Prostate gland (tissue), 2 donors: ENCODE results near the gene GNB5. TPM values are rescaled to one million over a fixed set of nuclear protein-coding genes. Genes with fewer than 3 reads are reported as not detected.
A peak's percentile ranks its signal among the peaks of the same experiment; 100 is the strongest.

Experiments
- DNase-seq: peaks from one replicate; pipeline ENCODE4 v3.0.0-alpha.2; 2019; ENCODE audit warnings: low spot score
- H3K27ac ChIP-seq, 2 donors: fragments of 200-600 bp; sonication (generic); 2 replicates each; pipeline ENCODE4 v1.5.1; 2017 to 2019
- H3K27me3 ChIP-seq: fragments of 200-600 bp; sonication (generic); replicated peaks from 2 replicates; pipeline ENCODE4 v1.5.1; 2019; ENCODE audit not compliant: insufficient read depth
- H3K36me3 ChIP-seq, 2 donors: fragments of 200-600 bp; sonication (generic); 1 replicate in 1 of 2; 2 replicates in 1 of 2; pipeline versions ENCODE4 v1.5.1 to v1.8.1; 2017 to 2019
- H3K4me1 ChIP-seq: fragments of 200-600 bp; sonication (generic); replicated peaks from 2 replicates; pipeline ENCODE4 v1.5.1; 2019
- H3K4me3 ChIP-seq, 2 donors: fragments of 200-600 bp; sonication (generic); 2 replicates each; pipeline ENCODE4 v1.5.1; 2017 to 2019
- H3K9me3 ChIP-seq: fragments of 200-600 bp; sonication (generic); 2 replicates; pipeline ENCODE4 v1.5.1; 2017
- CTCF ChIP-seq, 4 experiments: fragments of 200-600 bp in 2 of 4; fragments of 450-650 bp in 2 of 4; sonication (generic) in 2 of 4; IDR thresholded peaks; 1 replicate in 3 of 4; 2 replicates in 1 of 4; pipeline ENCODE4 v1.5.1; 2016 to 2019; ENCODE audit warnings: antibody characterized with exemption in 4 of 4, mild to moderate bottlenecking in 2 of 4, moderate library complexity in 2 of 4
- POLR2A ChIP-seq: fragments of 450-650 bp; IDR thresholded peaks from one replicate; pipeline ENCODE4 v1.6.1; 2016; ENCODE audit warnings: antibody characterized with exemption, mild to moderate bottlenecking
- POLR2AphosphoS5 ChIP-seq: sonication (generic); formaldehyde crosslinking; IDR thresholded peaks from one replicate; pipeline ENCODE4 v1.6.1; 2017; ENCODE audit warnings: antibody characterized with exemption
- WGBS: methylation state at CpG from one replicate; pipeline ENCODE4 v1.1.5; 2018; 5-methylcytosine and 5-hydroxymethylcytosine counted together
- intact Hi-C: fragments of 100-400 bp; cut with DNase I; formaldehyde crosslinking; loops from one replicate; pipeline ENCODE4 v1.14.2; 2022
- total RNA-seq, 2 donors: library from RNA; depleted of rRNA; stranded (reverse); fragments of >200 nt; gene quantifications; one replicate each; pipeline ENCODE4 v1.1.0, GENCODE V29; 2016

GNB5 gene
- total RNA-seq, 2 donors from 2014 or later: 23.3 to 85.7 TPM

DNA sequence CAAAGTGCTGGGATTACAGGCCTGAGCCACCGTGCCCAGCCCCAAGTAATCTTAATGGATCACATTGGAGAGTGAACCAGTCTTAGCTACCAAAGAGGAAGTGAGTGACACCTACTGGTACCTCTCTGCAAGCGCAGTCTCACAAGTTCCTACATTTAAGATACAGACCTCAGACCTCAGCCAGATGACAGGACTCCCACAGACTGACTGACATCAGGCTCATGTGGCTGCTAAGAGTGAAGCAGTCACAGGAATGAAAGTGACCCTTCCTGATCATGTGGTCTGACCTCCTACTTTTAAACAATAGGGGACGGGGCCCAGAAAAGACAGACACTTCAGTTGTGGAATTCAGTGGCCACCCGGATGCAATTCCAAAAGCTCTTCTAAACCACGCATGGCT is 36.3 kb upstream of the GNB5 start:
- 56% methylated on average over 5 of the region's 5 CpGs for WGBS
- no peak overlapping the region for H3K4me3 ChIP-seq
- intact Hi-C loops: no loop called here

GRCh38 chr15:52225230-52225629 is 34.0 kb upstream of the GNB5 start:
- H3K9me3 ChIP-seq: no peaks in the 10 kb centered on the region
- H3K27ac ChIP-seq: no peak overlapping the region
- no peaks in the 10 kb centered on the region for H3K36me3 ChIP-seq
- no peak for TF ChIP-seq POLR2AphosphoS5
- TF ChIP-seq POLR2A: no peak
- TF ChIP-seq CTCF (IDR thresholded peaks at IDR 0.05): no peak
- intact Hi-C loops: no loop called here
- no peak overlapping the region for H3K4me3 ChIP-seq
- WGBS: 88% methylated on average over 8 of the region's 8 CpGs
- H3K4me1 ChIP-seq: no peaks in the 10 kb centered on the region
- no peaks in the 10 kb centered on the region for H3K27me3 ChIP-seq
- DNase-seq: no peak

More for the DNA sequence above, 36.3 kb upstream of the GNB5 start:
- Histone ChIP-seq H3K4me1 (no peaks in the 10 kb centered on the region), H3K27me3 (no peaks in the 10 kb centered on the region), H3K36me3 (no peaks in the 10 kb centered on the region), H3K27ac (no peak overlapping the region), H3K9me3 (no peaks in the 10 kb centered on the region)
- peak; percentile 72 for DNase-seq
- TF ChIP-seq CTCF (IDR thresholded peaks at IDR 0.05) (peak; percentile 33 to 70 (median 48)), POLR2A (no peak)

GRCh38 chr15:52224211-52224610 is 33.0 kb upstream of the GNB5 start:
- DNase-seq: no peak
- H3K27me3 ChIP-seq: no peaks in the 10 kb centered on the region
- H3K9me3 ChIP-seq: no peaks in the 10 kb centered on the region
- intact Hi-C loops: no loop called here
- no peak overlapping the region for H3K4me3 ChIP-seq
- TF ChIP-seq POLR2AphosphoS5: no peak
- no peak for TF ChIP-seq CTCF (IDR thresholded peaks at IDR 0.05)
- TF ChIP-seq POLR2A: no peak
- WGBS: 96% methylated on average over 4 of the region's 4 CpGs
- no peaks in the 10 kb centered on the region for H3K4me1 ChIP-seq
- H3K27ac ChIP-seq: no peak overlapping the region
- H3K36me3 ChIP-seq: no peaks in the 10 kb centered on the region

DNA sequence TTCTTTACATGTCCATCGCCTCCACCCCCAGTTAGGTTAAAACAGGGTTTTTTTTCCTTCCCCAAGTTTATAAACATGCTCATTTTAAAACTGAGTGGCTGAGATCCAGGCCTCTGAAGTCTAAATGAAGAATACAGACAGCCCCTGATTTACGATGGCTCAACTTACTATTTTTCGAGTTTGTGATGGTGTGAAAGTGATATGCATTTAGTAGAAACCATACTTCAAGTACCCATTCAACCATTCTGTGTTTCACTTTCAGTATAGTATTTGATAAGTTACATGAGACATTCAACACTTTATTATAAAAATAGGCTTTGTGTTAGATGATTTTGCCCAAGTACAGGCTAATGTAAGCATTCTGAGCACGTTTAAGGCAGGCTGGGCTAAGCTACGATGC is 30.5 kb upstream of the GNB5 start:
- no peak for DNase-seq
- H3K36me3 ChIP-seq: no peaks in the 10 kb centered on the region
- H3K27me3 ChIP-seq: no peaks in the 10 kb centered on the region
- WGBS: 72% methylated on average over 5 of the region's 5 CpGs
- intact Hi-C loops: no loop called here
- H3K9me3 ChIP-seq: no peaks in the 10 kb centered on the region
- H3K4me3 ChIP-seq: no peak overlapping the region
- no peak for TF ChIP-seq CTCF (IDR thresholded peaks at IDR 0.05)
- no peak for TF ChIP-seq POLR2A
- TF ChIP-seq POLR2AphosphoS5: no peak
- no peaks in the 10 kb centered on the region for H3K4me1 ChIP-seq
- no peak overlapping the region for H3K27ac ChIP-seq

GRCh38 chr15:52220937-52221660 is 29.9 kb upstream of the GNB5 start:
- no peak overlapping the region for H3K4me3 ChIP-seq
- no peak for DNase-seq
- no peaks in the 10 kb centered on the region for H3K9me3 ChIP-seq
- H3K27ac ChIP-seq: no peak overlapping the region
- no peaks in the 10 kb centered on the region for H3K27me3 ChIP-seq
- H3K36me3 ChIP-seq: no peaks in the 10 kb centered on the region
- 82% methylated on average over 7 of the region's 7 CpGs for WGBS
- no peaks in the 10 kb centered on the region for H3K4me1 ChIP-seq
- TF ChIP-seq POLR2AphosphoS5 (no peak), CTCF (IDR thresholded peaks at IDR 0.05) (no peak), POLR2A (no peak)
- intact Hi-C loops: no loop called here
